Measurements from ENCODE around the gene ADCY3. TPM values are rescaled to one million over a fixed set of nuclear protein-coding genes. Genes with fewer than 3 reads are reported as not detected.
A peak's percentile ranks its signal among the peaks of the same experiment; 100 is the strongest.
"Not testable (repeated sequence)": the region's sequence is repeated elsewhere in the genome, so short reads cannot be mapped to it uniquely, and the experiment has no call there.

ADCY3 gene
- total RNA-seq, 3 donors from 2014 or later = 24.9 to 30.4 (median 25.3) TPM

GRCh38 chr2:24836206-24836605, 83.8 kb downstream of the ADCY3 start:
- Histone ChIP-seq H3K9me3 (no peaks in the 10 kb centered on the region), H3K36me3 (ENCODE audit: low read depth) (no peaks in the 10 kb centered on the region), H3K4me3 (no peak overlapping the region), H3K4me1 (ENCODE audit: low read depth) (no peaks in the 10 kb centered on the region)
- intact Hi-C loops (cut with DNase I, micrococcal nuclease) = no loop called here
- TF ChIP-seq CTCF (IDR thresholded peaks at IDR 0.05) = no peak
- DNase-seq (no peak), ATAC-seq (no peak)

- H3K4me3 ChIP-seq; H3K36me3 ChIP-seq (ENCODE audit: low read depth); H3K9me3 ChIP-seq; intact Hi-C loops (cut with DNase I, micrococcal nuclease); H3K4me1 ChIP-seq (ENCODE audit: low read depth); ATAC-seq: not testable (repeated sequence)
- DNase-seq = peak in 1 of 3 donors; percentile 3
These were observed 84.6 kb downstream of the ADCY3 start for GRCh38 chr2:24835411-24835810.

GRCh38 chr2:24834733-24835395, 85.2 kb downstream of the ADCY3 start:
- TF ChIP-seq CTCF (IDR thresholded peaks at IDR 0.05) = no peak
- no peaks in the 10 kb centered on the region for H3K36me3 ChIP-seq (ENCODE audit: low read depth)
- ATAC-seq (no peak), DNase-seq (no peak)
- no peak overlapping the region for H3K4me3 ChIP-seq
- H3K9me3 ChIP-seq = no peaks in the 10 kb centered on the region
- H3K4me1 ChIP-seq (ENCODE audit: low read depth) = no peaks in the 10 kb centered on the region
- intact Hi-C loops (cut with DNase I, micrococcal nuclease) = no loop called here

GRCh38 chr2:24833821-24834732, 86.0 kb downstream of the ADCY3 start:
- no peaks in the 10 kb centered on the region for H3K36me3 ChIP-seq (ENCODE audit: low read depth)
- DNase-seq = no peak
- intact Hi-C loops (cut with DNase I, micrococcal nuclease) = no loop called here
- no peaks in the 10 kb centered on the region for H3K4me1 ChIP-seq (ENCODE audit: low read depth)
- no peak for ATAC-seq
- no peaks in the 10 kb centered on the region for H3K9me3 ChIP-seq
- no peak overlapping the region for H3K4me3 ChIP-seq
- TF ChIP-seq CTCF (IDR thresholded peaks at IDR 0.05) = no peak

GRCh38 chr2:24832931-24833701, 86.9 kb downstream of the ADCY3 start:
- DNase-seq (no peak), ATAC-seq (no peak)
- TF ChIP-seq CTCF (IDR thresholded peaks at IDR 0.05) = no peak
- Histone ChIP-seq H3K9me3 (no peaks in the 10 kb centered on the region), H3K4me3 (no peak overlapping the region), H3K36me3 (ENCODE audit: low read depth) (no peaks in the 10 kb centered on the region), H3K4me1 (ENCODE audit: low read depth) (no peaks in the 10 kb centered on the region)
- intact Hi-C loops (cut with DNase I, micrococcal nuclease) = no loop called here
